ENCODE data around the gene SULF2.

DNA sequence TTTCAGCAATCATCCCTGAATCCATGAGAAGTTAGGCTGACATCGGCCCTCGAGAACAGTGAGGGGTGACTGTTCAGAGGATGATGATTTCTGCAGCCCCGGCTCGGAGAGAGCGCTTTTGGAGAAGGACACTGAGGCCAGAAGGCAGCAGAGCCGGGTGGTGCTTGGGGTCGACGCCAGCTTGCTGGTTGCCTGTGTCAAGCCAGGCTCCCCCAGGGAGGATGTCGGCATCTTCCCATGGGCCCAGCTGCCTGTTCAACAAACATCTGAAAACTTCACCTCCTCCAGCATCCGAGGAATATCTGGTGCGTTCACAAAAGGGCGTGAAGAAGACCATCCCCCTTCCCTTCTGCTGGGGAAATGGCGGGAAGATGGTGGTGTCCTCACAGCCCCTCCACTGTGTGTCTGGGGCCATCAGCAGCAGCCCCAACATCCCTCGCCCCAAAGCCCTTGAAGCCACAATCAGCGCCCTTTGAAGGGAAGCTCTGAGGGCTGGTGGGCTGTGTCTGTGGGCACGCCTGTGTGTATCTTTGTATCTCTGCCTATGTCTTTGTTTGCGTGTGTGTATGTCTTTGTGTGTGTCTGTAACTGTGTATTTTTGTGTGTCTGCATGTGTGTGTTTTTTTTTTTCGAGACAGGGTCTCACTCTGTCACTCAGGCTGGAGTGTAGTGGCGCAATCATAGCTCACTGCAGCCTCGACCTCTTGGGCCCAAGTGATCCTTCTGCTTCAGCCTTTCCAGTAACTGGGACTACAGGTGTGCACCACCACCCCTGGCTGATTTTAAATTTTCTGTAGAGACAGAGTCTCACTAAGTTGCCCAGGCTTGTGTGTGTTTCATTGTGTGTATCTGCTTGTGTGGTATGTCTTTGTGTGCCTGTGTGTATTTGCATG is 97.9 kb downstream of the SULF2 start:
- no peak for TF ChIP-seq ZNF274 (IDR thresholded peaks at IDR 0.05; ENCODE audit: low read depth, low read length)
- no peak for TF ChIP-seq YY1 (IDR thresholded peaks at IDR 0.05; ENCODE audit: insufficient read depth, insufficient read length)
